NCI-H2196 (cell line): ENCODE results near the gene STAC3.
A peak's percentile ranks its signal among the peaks of the same experiment; 100 is the strongest.

Source experiments
- DNase-seq: peaks from one replicate; lab custom pipeline; 2025; ENCODE audit not compliant: unreplicated experiment; lab: John Stamatoyannopoulos, UW

The STAC3 gene

GRCh38 chr12:57211791-57212700, 38.9 kb downstream of the STAC3 start:
- DNase-seq: no peak

- DNase-seq: peak; percentile 75
These were observed 39.9 kb downstream of the STAC3 start for GRCh38 chr12:57210926-57211692.

GRCh38 chr12:57210461-57210860, 40.5 kb downstream of the STAC3 start:
- no peak for DNase-seq

GRCh38 chr12:57209916-57210315, 41.1 kb downstream of the STAC3 start:
- no peak for DNase-seq

GRCh38 chr12:57208631-57209282, 42.2 kb downstream of the STAC3 start:
- no peak for DNase-seq

GRCh38 chr12:57207731-57208630, 43.0 kb downstream of the STAC3 start:
- DNase-seq: no peak

- no peak for DNase-seq
These were observed 45.1 kb downstream of the STAC3 start for GRCh38 chr12:57205931-57206330.

GRCh38 chr12:57205186-57205585, 45.8 kb downstream of the STAC3 start:
- DNase-seq: no peak

- no peak for DNase-seq
These were observed 46.5 kb downstream of the STAC3 start for GRCh38 chr12:57204454-57204853.

- DNase-seq: no peak
These were observed 47.2 kb downstream of the STAC3 start for GRCh38 chr12:57203791-57204190.

- DNase-seq: no peak
These were observed 47.8 kb downstream of the STAC3 start for GRCh38 chr12:57203201-57203600.

- DNase-seq: no peak
These were observed 48.7 kb downstream of the STAC3 start for GRCh38 chr12:57202321-57202720.

- no peak for DNase-seq
These were observed 49.4 kb downstream of the STAC3 start for GRCh38 chr12:57201631-57202030.

- no peak for DNase-seq
These were observed 49.8 kb downstream of the STAC3 start for GRCh38 chr12:57201219-57201618.

GRCh38 chr12:57200497-57200896, 50.5 kb downstream of the STAC3 start:
- DNase-seq: no peak

- no peak for DNase-seq
These were observed 51.8 kb downstream of the STAC3 start for GRCh38 chr12:57199191-57199590.

- no peak for DNase-seq
These were observed 52.7 kb downstream of the STAC3 start for GRCh38 chr12:57198329-57198728.

GRCh38 chr12:57196956-57197355, 54.0 kb downstream of the STAC3 start:
- no peak for DNase-seq

- DNase-seq: no peak
These were observed 54.5 kb downstream of the STAC3 start for GRCh38 chr12:57196439-57196838.

- DNase-seq: no peak
These were observed 55.2 kb downstream of the STAC3 start for GRCh38 chr12:57195611-57196371.
